NCI-H1436 (cell line): Measurements from ENCODE around the gene KCP.

Experiments
- DNase-seq: peaks from one replicate; lab custom pipeline; 2025; lab: John Stamatoyannopoulos, UW

The KCP gene

DNA sequence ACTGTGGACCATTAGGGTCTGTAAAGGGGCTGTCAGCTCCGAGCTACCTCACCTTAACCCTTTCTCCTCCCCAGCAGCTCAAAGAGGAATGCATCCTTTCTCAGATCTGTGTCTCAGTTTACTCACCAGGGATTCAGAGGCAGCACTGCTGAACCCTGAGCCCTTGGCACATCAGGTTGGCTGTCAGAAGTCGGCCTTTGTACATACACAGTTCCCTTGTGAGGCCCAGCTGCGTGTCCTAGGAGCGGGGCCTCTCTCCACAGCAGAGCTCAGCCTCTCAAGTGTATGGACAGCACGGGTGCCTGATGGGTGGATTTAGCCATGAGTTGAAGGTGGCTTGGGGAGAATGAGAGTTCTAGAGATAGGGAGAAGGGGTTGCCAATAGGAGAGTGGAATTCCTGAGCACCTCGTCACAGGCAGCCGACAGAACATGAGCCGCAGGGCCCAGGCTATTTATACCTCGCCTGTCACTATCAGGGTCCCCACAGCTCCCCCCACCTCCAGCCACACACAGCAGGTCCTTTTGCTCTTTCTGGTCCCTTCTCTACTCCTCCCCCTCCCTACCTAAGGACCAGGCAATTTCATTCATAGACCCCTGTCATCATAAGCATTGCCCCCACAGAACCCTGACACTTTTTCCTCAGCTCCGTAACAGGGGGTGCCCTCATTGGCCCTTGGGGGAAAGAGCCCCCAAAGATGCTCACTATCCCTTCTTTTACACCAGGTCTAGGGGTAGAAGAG lies 82.4 kb downstream of the KCP start:
- no peak for DNase-seq

DNA sequence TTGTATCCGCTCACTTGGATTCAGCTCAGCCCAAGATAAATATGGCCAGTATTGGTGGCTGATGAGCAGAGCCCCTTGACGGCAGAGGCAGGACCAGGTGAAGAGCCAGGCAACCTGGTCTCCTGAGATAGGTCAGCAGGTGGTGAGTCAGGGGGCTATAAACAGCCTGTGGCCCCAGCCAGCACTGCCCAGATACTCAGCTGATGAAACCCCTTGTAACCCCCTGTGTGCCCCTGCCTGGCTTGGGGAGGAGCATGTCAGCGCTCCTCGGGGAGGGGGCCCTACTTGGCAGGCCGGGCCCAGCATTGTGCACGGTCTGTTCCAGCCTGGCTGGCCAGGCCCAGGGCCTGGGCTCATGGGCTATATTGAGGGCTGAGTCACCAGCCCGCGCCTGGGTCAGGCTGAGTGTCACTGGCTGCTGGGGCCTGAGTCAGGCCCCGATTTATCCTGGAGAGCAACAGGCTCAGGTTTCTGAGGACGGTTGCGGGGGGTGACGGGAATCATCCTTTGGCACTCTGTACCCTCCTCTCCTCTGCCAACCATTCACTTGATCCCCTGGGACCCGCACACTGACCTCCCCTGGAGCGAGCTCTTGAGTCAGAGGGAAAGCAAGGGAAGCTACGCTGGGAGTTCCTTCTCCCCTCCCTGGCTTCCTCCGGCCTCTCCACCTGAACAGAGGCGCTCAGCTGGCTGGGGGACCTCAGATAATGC lies 83.1 kb downstream of the KCP start:
- no peak for DNase-seq

DNA sequence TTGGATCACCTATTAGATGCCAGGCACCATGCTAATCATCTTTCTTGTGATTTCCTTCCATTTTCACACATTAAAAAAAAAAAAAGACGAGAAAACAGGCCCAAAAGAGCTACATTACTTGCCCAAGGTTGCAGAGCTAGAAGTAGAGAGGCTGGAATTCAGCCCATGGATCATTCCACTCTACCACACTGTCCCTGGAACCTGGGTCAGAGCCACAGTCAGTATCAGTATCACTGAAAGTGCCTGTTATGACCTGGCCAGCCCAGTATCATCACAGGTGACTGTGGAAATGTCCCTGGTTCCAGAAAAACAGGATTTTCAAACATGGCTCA lies 83.6 kb downstream of the KCP start:
- DNase-seq = no peak
